ENCODE measurements around the gene FMN2.

Gene FMN2

DNA sequence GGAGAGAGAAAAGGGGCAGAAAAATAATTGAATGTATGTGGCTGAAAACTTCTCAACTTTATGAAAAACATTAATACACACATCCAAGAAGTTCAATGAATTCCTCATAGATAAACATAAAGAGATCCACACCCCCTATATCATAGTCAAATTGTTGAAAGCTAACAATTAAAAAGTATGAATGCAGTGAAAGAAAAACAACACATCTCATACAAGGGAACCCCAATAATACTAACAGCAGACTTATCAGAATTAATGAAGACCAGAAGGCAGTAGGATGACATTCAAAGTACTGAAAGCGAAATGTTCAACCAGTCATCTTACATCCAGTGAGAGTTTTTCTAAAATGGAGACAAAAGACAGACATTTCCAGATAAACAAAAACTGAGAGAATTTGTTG is 134.4 kb downstream of the FMN2 start:
- ATAC-seq: no peak
- TF ChIP-seq CSDC2 (CRISPR knock-in tag; IDR thresholded peaks at IDR 0.05): no peak
- no peak for TF ChIP-seq RARB (CRISPR knock-in tag; IDR thresholded peaks at IDR 0.05)
- TF ChIP-seq ZNF8 (CRISPR knock-in tag; IDR thresholded peaks at IDR 0.05): no peak
- TF ChIP-seq OSR1 (CRISPR knock-in tag; IDR thresholded peaks at IDR 0.05): no peak
- no peak for TF ChIP-seq ZC3H10 (CRISPR knock-in tag; IDR thresholded peaks at IDR 0.05)

DNA sequence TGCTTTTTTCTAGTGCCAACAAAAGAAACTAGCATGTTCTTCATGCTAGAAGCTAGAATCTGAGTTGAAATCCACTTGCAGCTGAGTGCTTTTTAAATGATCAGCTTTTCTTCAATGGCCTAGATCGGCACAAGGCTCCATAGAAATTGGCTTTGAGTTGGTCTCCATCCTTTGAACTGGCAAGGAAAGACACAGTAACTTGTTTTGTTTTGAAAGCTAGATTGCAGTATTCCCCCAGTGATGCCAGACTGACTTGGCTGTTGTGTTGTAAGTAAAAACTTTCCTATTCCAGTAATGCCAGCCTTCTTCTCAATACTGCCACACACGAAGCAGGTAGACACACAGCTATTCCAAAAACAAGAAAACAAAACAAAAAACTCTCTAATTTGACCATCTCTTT is 139.1 kb downstream of the FMN2 start:
- no peak for TF ChIP-seq ZNF8 (CRISPR knock-in tag; IDR thresholded peaks at IDR 0.05)
- TF ChIP-seq ISL1 (CRISPR knock-in tag; IDR thresholded peaks at IDR 0.05): no peak
- TF ChIP-seq TCF4 (CRISPR knock-in tag; IDR thresholded peaks at IDR 0.05; ENCODE audit: borderline replicate concordance): no peak
- TF ChIP-seq, protein P1, sequence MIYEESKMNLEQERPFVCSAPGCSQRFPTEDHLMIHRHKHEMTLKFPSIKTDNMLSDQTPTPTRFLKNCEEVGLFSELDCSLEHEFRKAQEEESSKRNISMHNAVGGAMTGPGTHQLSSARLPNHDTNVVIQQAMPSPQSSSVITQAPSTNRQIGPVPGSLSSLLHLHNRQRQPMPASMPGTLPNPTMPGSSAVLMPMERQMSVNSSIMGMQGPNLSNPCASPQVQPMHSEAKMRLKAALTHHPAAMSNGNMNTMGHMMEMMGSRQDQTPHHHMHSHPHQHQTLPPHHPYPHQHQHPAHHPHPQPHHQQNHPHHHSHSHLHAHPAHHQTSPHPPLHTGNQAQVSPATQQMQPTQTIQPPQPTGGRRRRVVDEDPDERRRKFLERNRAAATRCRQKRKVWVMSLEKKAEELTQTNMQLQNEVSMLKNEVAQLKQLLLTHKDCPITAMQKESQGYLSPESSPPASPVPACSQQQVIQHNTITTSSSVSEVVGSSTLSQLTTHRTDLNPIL (CRISPR knock-in tag; IDR thresholded peaks at IDR 0.05; ENCODE audit: low read depth): no peak
- TF ChIP-seq OSR1 (CRISPR knock-in tag; IDR thresholded peaks at IDR 0.05): no peak
- TF ChIP-seq ZNF70 (CRISPR knock-in tag; IDR thresholded peaks at IDR 0.05): no peak
- no peak for TF ChIP-seq ARNTL (CRISPR knock-in tag; IDR thresholded peaks at IDR 0.05; ENCODE audit: borderline replicate concordance, low read depth)
- TF ChIP-seq, protein P2, sequence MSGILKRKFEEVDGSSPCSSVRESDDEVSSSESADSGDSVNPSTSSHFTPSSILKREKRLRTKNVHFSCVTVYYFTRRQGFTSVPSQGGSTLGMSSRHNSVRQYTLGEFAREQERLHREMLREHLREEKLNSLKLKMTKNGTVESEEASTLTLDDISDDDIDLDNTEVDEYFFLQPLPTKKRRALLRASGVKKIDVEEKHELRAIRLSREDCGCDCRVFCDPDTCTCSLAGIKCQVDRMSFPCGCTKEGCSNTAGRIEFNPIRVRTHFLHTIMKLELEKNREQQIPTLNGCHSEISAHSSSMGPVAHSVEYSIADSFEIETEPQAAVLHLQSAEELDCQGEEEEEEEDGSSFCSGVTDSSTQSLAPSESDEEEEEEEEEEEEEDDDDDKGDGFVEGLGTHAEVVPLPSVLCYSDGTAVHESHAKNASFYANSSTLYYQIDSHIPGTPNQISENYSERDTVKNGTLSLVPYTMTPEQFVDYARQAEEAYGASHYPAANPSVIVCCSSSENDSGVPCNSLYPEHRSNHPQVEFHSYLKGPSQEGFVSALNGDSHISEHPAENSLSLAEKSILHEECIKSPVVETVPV (CRISPR knock-in tag; IDR thresholded peaks at IDR 0.05): no peak
- TF ChIP-seq CSDC2 (CRISPR knock-in tag; IDR thresholded peaks at IDR 0.05): no peak
- TF ChIP-seq RARB (CRISPR knock-in tag; IDR thresholded peaks at IDR 0.05): no peak
- TF ChIP-seq, protein P3, sequence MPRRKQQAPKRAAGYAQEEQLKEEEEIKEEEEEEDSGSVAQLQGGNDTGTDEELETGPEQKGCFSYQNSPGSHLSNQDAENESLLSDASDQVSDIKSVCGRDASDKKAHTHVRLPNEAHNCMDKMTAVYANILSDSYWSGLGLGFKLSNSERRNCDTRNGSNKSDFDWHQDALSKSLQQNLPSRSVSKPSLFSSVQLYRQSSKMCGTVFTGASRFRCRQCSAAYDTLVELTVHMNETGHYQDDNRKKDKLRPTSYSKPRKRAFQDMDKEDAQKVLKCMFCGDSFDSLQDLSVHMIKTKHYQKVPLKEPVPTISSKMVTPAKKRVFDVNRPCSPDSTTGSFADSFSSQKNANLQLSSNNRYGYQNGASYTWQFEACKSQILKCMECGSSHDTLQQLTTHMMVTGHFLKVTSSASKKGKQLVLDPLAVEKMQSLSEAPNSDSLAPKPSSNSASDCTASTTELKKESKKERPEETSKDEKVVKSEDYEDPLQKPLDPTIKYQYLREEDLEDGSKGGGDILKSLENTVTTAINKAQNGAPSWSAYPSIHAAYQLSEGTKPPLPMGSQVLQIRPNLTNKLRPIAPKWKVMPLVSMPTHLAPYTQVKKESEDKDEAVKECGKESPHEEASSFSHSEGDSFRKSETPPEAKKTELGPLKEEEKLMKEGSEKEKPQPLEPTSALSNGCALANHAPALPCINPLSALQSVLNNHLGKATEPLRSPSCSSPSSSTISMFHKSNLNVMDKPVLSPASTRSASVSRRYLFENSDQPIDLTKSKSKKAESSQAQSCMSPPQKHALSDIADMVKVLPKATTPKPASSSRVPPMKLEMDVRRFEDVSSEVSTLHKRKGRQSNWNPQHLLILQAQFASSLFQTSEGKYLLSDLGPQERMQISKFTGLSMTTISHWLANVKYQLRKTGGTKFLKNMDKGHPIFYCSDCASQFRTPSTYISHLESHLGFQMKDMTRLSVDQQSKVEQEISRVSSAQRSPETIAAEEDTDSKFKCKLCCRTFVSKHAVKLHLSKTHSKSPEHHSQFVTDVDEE (CRISPR knock-in tag; IDR thresholded peaks at IDR 0.05): no peak
- no peak for TF ChIP-seq SNAI2 (CRISPR knock-in tag; IDR thresholded peaks at IDR 0.05)
- no peak for TF ChIP-seq ZNF565 (CRISPR knock-in tag; conservative IDR thresholded peaks at IDR 0.05; ENCODE audit: low read depth)
- TF ChIP-seq TOX (CRISPR knock-in tag; IDR thresholded peaks at IDR 0.05; ENCODE audit: borderline replicate concordance): no peak
- ATAC-seq: no peak

DNA sequence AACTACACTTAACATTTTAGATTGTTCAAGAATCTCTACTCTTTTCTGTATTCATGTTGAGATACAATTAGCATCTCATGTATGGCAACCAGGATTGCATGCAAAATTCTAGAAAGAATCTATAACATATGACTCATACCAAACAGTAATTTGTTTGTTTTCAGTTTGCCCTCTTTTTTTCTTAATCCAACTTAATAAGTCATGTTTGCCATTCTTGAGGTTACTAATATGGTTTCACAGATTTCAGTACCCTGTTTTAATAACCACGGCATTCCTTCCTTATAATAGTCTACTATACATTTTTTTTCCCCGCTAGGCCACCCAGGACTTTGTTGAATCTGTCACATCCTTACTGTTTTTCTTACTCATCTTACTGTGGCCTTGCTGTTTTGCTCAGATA is 140.8 kb downstream of the FMN2 start:
- TF ChIP-seq, protein P1 (CRISPR knock-in tag; IDR thresholded peaks at IDR 0.05; ENCODE audit: low read depth): no peak
- TF ChIP-seq ZC3H10 (CRISPR knock-in tag; IDR thresholded peaks at IDR 0.05) (peak; percentile 33; the same call in 1 of the 2 replicates), ZFP30 (CRISPR knock-in tag; IDR thresholded peaks at IDR 0.05) (no peak), TOX (CRISPR knock-in tag; IDR thresholded peaks at IDR 0.05; ENCODE audit: borderline replicate concordance) (0 out of 2 replicates have a peak, but pooled peaks have one; percentile 9), OSR1 (CRISPR knock-in tag; IDR thresholded peaks at IDR 0.05) (no peak), CSDC2 (CRISPR knock-in tag; IDR thresholded peaks at IDR 0.05) (no peak)
- peak; percentile 38 for ATAC-seq

DNA sequence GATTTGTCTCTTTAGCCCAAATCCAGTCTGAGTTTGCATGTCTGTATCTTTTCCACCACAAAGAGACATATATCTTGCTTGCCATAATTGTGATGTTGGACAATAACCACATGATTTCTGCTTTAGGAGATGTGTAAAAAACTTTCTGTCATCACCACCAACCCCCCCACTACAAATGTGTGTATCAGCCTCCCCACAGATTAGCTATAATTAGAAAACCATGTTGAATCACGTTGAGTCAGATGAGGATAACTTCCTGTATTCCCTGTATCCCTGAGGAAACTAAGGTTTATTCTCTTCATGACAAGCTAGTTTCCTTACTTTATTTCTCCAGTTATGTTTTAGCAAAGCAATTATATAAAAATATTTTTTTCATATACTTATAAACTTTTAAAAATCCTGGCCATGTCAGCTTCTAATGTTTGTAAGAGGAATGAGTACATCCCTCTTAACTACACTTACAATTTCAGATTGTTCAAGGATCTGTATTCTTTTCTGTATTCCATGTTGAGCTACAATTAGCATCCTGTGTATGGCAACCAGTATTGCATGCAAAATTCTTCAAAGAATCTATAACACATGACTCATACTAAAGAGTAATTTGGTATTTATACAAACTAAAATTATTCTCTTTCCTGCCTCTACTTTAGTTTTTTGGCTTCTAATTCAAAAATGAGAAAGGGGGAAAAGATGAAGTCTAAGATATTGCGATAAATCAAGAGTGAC is 143.0 kb downstream of the FMN2 start:
- ATAC-seq: peak; percentile 61
- TF ChIP-seq ZFP3 (CRISPR knock-in tag; IDR thresholded peaks at IDR 0.05) (no peak), RARB (CRISPR knock-in tag; IDR thresholded peaks at IDR 0.05) (no peak), SNAI2 (CRISPR knock-in tag; IDR thresholded peaks at IDR 0.05) (no peak), TOX (CRISPR knock-in tag; IDR thresholded peaks at IDR 0.05; ENCODE audit: borderline replicate concordance) (no peak), ZNF565 (CRISPR knock-in tag; conservative IDR thresholded peaks at IDR 0.05; ENCODE audit: low read depth) (no peak), BACH2 (CRISPR knock-in tag; IDR thresholded peaks at IDR 0.05; ENCODE audit: borderline replicate concordance) (no peak), ZFP30 (CRISPR knock-in tag; IDR thresholded peaks at IDR 0.05) (no peak), OSR1 (CRISPR knock-in tag; IDR thresholded peaks at IDR 0.05) (no peak), ZNF8 (CRISPR knock-in tag; IDR thresholded peaks at IDR 0.05) (no peak), ZC3H10 (CRISPR knock-in tag; IDR thresholded peaks at IDR 0.05) (0 out of 2 replicates have a peak, but pooled peaks have one; percentile 49), PPARA (CRISPR knock-in tag; IDR thresholded peaks at IDR 0.05; ENCODE audit: borderline replicate concordance) (no peak), ARNTL (CRISPR knock-in tag; IDR thresholded peaks at IDR 0.05; ENCODE audit: borderline replicate concordance, low read depth) (no peak)
- TF ChIP-seq, protein P1 (CRISPR knock-in tag; IDR thresholded peaks at IDR 0.05; ENCODE audit: low read depth): no peak
- TF ChIP-seq, protein P3 (CRISPR knock-in tag; IDR thresholded peaks at IDR 0.05): no peak
- TF ChIP-seq, protein P4, sequence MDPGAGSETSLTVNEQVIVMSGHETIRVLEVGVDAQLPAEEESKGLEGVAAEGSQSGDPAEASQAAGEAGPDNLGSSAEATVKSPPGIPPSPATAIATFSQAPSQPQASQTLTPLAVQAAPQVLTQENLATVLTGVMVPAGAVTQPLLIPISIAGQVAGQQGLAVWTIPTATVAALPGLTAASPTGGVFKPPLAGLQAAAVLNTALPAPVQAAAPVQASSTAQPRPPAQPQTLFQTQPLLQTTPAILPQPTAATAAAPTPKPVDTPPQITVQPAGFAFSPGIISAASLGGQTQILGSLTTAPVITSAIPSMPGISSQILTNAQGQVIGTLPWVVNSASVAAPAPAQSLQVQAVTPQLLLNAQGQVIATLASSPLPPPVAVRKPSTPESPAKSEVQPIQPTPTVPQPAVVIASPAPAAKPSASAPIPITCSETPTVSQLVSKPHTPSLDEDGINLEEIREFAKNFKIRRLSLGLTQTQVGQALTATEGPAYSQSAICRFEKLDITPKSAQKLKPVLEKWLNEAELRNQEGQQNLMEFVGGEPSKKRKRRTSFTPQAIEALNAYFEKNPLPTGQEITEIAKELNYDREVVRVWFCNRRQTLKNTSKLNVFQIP (CRISPR knock-in tag; IDR thresholded peaks at IDR 0.05; ENCODE audit: borderline replicate concordance, low read depth): peak; percentile 73; the same call in 1 of the 2 replicates
